Endodermal cell (in vitro differentiated cells): ENCODE data around the gene CRHR2. TPM values are rescaled to one million over a fixed set of nuclear protein-coding genes. Genes with fewer than 3 reads are reported as not detected.
A peak's percentile ranks its signal among the peaks of the same experiment; 100 is the strongest.

Experiments
- DNase-seq: peaks from one replicate; pipeline ENCODE4 v3.0.0-alpha.2; 2017
- H3K27ac ChIP-seq: 2 replicates; pipeline ENCODE4 v1.5.1; 2013; ENCODE audit warnings: mild to moderate bottlenecking, low read depth, low read length, moderate library complexity
- H3K27me3 ChIP-seq: 2 replicates; pipeline ENCODE4 v1.6.1; 2013; ENCODE audit warnings: mild to moderate bottlenecking, low read length, moderate library complexity; ENCODE audit not compliant: insufficient read depth, control insufficient read depth, poor library complexity, severe bottlenecking
- H3K36me3 ChIP-seq: 2 replicates; pipeline ENCODE4 v1.7.0; 2013; ENCODE audit warnings: mild to moderate bottlenecking, low read length, moderate library complexity; ENCODE audit not compliant: control insufficient read depth, insufficient read depth
- H3K4me1 ChIP-seq: one replicate; pipeline ENCODE4 v1.7.0; 2013; ENCODE audit warnings: low read length; ENCODE audit not compliant: control insufficient read depth, insufficient read depth
- H3K4me3 ChIP-seq: 2 replicates; pipeline ENCODE4 v1.5.1; 2013; ENCODE audit warnings: mild to moderate bottlenecking, low read length, moderate library complexity
- H3K9ac ChIP-seq: 2 replicates; pipeline ENCODE4 v1.6.1; 2013; ENCODE audit warnings: mild to moderate bottlenecking, low read length, moderate library complexity; ENCODE audit not compliant: poor library complexity, severe bottlenecking; ENCODE audit errors: extremely low read depth
- H3K9me3 ChIP-seq: 2 replicates; pipeline ENCODE4 v1.6.1; 2013; ENCODE audit warnings: mild to moderate bottlenecking, low read length, moderate library complexity; ENCODE audit not compliant: control insufficient read depth
- H3K27ac Mint-ChIP-seq: 2 replicates; pipeline ENCODE4 v1.8.0; 2020; ENCODE audit warnings: mixed read lengths
- H3K27me3 Mint-ChIP-seq: 2 replicates; pipeline ENCODE4 v1.8.0; 2021; ENCODE audit warnings: mild to moderate bottlenecking, mixed read lengths; ENCODE audit not compliant: insufficient read depth
- H3K36me3 Mint-ChIP-seq: 2 replicates; pipeline ENCODE4 v1.8.0; 2020; ENCODE audit warnings: low read depth, mixed read lengths
- H3K4me1 Mint-ChIP-seq: 2 replicates; pipeline ENCODE4 v1.8.0; 2020; ENCODE audit warnings: mixed read lengths
- H3K4me3 Mint-ChIP-seq: 2 replicates; pipeline ENCODE4 v1.8.0; 2020; ENCODE audit warnings: mild to moderate bottlenecking, moderate library complexity, mixed read lengths
- H3K9me3 Mint-ChIP-seq: 2 replicates; pipeline ENCODE4 v1.8.0; 2020; ENCODE audit warnings: mild to moderate bottlenecking, mixed read lengths
- WGBS, 2 experiments: methylation state at CpG; one replicate each; pipeline versions ENCODE4 v1.1.5 to v1.1.7; 2013; ENCODE audit warnings: missing lambda C conversion rate in 2 of 2, mixed read lengths in 1 of 2; ENCODE audit not compliant: insufficient coverage in 1 of 2, insufficient read length in 1 of 2; 5-methylcytosine and 5-hydroxymethylcytosine counted together
- long read RNA-seq, 4 experiments: library from polyadenylated mRNA in 2 of 4; library from RNA in 1 of 4; library from capped mRNA in 1 of 4; stranded (forward) in 3 of 4; unstranded in 1 of 4; transcript quantifications; one replicate each; pipeline ENCODE4 v2.0.0, GENCODE V29; 2020 to 2021; ENCODE audit warnings: inconsistent platforms in 1 of 4
- polyA plus RNA-seq, 2 experiments: library from polyadenylated mRNA; stranded (reverse); fragments of 50-300 nt; gene quantifications; one replicate each; pipeline ENCODE4 v1.2.3, GENCODE V29; 2013
- total RNA-seq, 2 donors: library from RNA; stranded (reverse); fragmentation: NEBNext Ultra II Directional in 1 of 2; extraction: Animal tissue kit (Norgen Biotek cat#: 25700) in 1 of 2; gene quantifications; 2 replicates in 1 of 2; 3 replicates in 1 of 2; pipeline ENCODE4 v1.2.1, GENCODE V29; 2021
- TF ChIP-seq, protein P1 (sequence below): fragments of 200-600 bp; sonication (generic); conservative IDR thresholded peaks from 2 replicates; pipeline ENCODE4 v1.5.0; 2021; ENCODE audit warnings: antibody characterized with exemption, mild to moderate bottlenecking

The CRHR2 gene
- total RNA-seq = not detected
- 0.11 TPM for polyA plus RNA-seq (2013, experiment 1 of 2)
- polyA plus RNA-seq (2013, experiment 2 of 2) = not detected
- long read RNA-seq, experiment 1 = 0 reads
- long read RNA-seq, experiment 2 = 0 reads
- long read RNA-seq, experiment 3 = 0 reads
- long read RNA-seq, experiment 4 = 0 reads

DNA sequence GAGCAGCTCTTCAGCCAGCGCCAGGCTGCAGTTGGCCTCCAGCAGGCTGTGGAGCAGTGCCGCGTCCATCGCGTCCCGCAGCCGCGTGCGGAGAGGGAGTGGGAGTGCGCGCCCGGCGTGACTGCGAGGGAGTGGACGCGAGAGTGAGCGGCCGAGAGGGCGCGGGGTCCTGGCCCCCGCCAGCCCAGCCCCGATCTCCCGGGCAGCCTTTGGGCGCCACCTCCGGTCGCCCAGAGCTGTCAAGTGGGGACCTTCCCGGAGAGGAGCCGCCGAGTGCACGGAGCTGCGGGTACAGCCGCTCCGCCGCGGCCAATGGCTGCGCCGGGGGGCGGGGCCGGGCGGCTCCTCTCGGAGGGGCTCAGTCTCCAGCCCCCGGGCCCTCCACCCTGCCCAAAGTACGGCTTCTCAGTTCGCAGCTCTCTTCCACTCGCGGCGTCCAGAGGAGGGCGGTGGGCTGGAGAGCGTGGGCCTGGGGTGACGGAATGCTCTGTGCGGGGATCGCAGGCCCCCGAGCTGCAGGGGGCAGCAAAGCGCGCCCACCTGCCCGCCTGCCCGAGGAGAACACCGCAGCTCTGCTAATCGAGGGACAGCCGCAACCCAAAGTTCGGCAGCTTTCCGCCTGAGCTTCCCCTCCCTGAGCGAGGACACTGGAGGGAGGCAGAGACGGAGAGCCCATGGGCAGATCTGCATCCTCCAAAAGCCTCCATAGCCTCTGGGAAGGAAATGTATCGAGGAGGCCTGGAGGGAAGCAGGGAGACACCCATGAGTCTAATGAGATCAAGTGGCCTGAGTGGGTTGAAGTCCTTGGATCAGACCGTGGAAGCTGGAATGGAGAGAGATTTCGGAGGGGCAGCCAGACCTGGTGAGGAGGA is at the start of gene CRHR2:
TSS of gene CRHR2 (minus strand) at position 245 of the 872 bp plus-strand sequence. CDS start at position 69, 176 bp downstream.
- Histone ChIP-seq H3K4me3 (peak within 1 kb of the TSS; percentile 68), H3K9me3 (no peaks in the 10 kb centered on the region), H3K27me3 (peaks cover 58% of the 10 kb centered on the region), H3K27ac (no peak within 1 kb of the TSS), H3K4me1 (no peaks in the 10 kb centered on the region), H3K9ac (no peak within 1 kb of the TSS), H3K36me3 (no peaks in the 10 kb centered on the region)
- peak; percentile 85 for DNase-seq
- TF ChIP-seq, protein P1, sequence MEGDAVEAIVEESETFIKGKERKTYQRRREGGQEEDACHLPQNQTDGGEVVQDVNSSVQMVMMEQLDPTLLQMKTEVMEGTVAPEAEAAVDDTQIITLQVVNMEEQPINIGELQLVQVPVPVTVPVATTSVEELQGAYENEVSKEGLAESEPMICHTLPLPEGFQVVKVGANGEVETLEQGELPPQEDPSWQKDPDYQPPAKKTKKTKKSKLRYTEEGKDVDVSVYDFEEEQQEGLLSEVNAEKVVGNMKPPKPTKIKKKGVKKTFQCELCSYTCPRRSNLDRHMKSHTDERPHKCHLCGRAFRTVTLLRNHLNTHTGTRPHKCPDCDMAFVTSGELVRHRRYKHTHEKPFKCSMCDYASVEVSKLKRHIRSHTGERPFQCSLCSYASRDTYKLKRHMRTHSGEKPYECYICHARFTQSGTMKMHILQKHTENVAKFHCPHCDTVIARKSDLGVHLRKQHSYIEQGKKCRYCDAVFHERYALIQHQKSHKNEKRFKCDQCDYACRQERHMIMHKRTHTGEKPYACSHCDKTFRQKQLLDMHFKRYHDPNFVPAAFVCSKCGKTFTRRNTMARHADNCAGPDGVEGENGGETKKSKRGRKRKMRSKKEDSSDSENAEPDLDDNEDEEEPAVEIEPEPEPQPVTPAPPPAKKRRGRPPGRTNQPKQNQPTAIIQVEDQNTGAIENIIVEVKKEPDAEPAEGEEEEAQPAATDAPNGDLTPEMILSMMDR = peak; percentile 82
- Mint-ChIP-seq H3K9me3 (no peaks in the 10 kb centered on the region), H3K36me3 (no peaks in the 10 kb centered on the region), H3K27ac (no peak within 1 kb of the TSS), H3K4me3 (peak within 1 kb of the TSS; percentile 57), H3K27me3 (peaks cover 75% of the 10 kb centered on the region), H3K4me1 (peaks cover 15% of the 10 kb centered on the region)
- 6 to 13% methylated on average over 15 to 67 of the region's 67 CpGs for WGBS, 2 experiments

DNA sequence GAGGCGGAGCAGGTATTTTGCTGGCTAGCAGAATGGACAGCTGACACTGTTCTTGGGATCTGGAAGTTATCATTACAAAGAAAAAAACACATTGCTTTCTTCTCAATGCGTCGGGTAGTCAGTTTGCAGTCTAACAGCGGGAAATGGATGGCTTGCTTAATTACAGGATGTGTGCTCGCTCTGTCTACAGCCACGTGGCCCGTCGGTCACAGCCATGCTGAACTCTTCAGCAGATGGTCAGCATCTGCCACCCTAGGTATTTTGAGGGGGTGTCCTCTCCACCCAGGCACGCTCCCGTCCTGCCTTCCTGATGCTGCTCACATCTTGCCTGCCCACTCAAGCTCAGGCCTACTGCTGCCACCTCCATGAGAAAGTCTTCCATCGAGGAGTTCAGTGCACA is 49.3 kb upstream of the CRHR2 start:
- H3K27me3 ChIP-seq = no peaks in the 10 kb centered on the region
- Mint-ChIP-seq H3K36me3 (no peaks in the 10 kb centered on the region), H3K27me3 (peaks cover 8% of the 10 kb centered on the region), H3K4me1 (peaks cover 7% of the 10 kb centered on the region), H3K9me3 (peaks cover 7% of the 10 kb centered on the region), H3K4me3 (no peak overlapping the region), H3K27ac (no peak overlapping the region)
- no peak overlapping the region for H3K9ac ChIP-seq
- 82 to 86% methylated on average over 10 to 11 of the region's 11 CpGs for WGBS, 2 experiments
- H3K27ac ChIP-seq = no peak overlapping the region
- H3K4me1 ChIP-seq = no peaks in the 10 kb centered on the region
- DNase-seq = no peak
- no peaks in the 10 kb centered on the region for H3K9me3 ChIP-seq
- TF ChIP-seq, protein P1 = no peak
- no peak overlapping the region for H3K4me3 ChIP-seq
- H3K36me3 ChIP-seq = no peaks in the 10 kb centered on the region

DNA sequence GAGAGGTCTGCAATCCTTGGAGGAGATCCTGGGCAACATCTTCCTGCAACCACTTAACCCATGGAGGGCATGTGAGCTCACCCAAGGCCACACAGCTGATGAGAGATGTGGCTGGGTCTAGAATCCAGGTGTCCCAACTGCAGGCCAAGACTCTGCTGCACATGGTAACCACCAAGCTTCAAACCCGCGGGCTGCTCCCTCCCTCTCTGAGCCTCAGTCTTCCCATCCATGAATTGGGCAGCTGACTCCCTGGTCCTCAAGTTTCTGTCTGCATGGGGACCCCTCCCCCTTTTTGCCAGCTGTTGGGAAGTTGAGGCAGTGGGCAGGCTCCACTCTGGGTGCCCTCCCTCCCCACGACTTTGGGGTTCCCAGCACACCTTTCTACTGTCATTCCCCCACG is 48.7 kb upstream of the CRHR2 start:
- Mint-ChIP-seq H3K36me3 (no peaks in the 10 kb centered on the region), H3K27me3 (peaks cover 8% of the 10 kb centered on the region), H3K9me3 (peaks cover 7% of the 10 kb centered on the region), H3K27ac (no peak overlapping the region), H3K4me1 (peaks cover 7% of the 10 kb centered on the region), H3K4me3 (no peak overlapping the region)
- no peaks in the 10 kb centered on the region for H3K27me3 ChIP-seq
- H3K36me3 ChIP-seq = no peaks in the 10 kb centered on the region
- WGBS, 2 experiments = 91 to 92% methylated on average over 4 of the region's 4 CpGs
- H3K9ac ChIP-seq = no peak overlapping the region
- H3K4me3 ChIP-seq = no peak overlapping the region
- TF ChIP-seq, protein P1 = no peak
- no peaks in the 10 kb centered on the region for H3K9me3 ChIP-seq
- no peak for DNase-seq
- no peaks in the 10 kb centered on the region for H3K4me1 ChIP-seq
- H3K27ac ChIP-seq = no peak overlapping the region
